ENCODE data around the gene RPS6KB2.

Gene RPS6KB2

GRCh38 chr11:67456068-67456705 is 27.9 kb downstream of the RPS6KB2 start:
- TF ChIP-seq CTCF (conservative IDR thresholded peaks at IDR 0.05), result no peak
- no peak overlapping the region for H3K27ac ChIP-seq

DNA sequence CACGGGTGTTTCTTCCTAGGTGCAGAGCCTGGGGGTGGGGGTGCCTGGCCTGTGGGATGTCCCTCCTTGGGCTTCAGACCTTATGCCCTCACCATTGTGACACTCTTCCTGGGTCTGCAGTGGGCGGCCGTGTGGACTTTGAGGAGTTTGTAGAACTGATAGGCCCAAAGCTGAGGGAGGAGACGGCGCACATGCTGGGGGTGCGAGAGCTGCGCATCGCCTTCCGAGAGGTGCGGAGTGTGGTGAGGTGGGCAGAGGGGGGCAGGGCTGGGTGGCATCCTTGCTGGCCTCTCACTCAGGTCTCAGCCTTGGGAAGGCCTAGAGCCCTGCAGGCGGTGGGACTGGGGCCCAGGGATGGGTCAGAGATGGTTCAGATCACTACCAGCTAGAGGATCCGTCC is 29.2 kb downstream of the RPS6KB2 start:
- H3K27ac ChIP-seq, result no peak overlapping the region
- TF ChIP-seq CTCF (conservative IDR thresholded peaks at IDR 0.05), result no peak

DNA sequence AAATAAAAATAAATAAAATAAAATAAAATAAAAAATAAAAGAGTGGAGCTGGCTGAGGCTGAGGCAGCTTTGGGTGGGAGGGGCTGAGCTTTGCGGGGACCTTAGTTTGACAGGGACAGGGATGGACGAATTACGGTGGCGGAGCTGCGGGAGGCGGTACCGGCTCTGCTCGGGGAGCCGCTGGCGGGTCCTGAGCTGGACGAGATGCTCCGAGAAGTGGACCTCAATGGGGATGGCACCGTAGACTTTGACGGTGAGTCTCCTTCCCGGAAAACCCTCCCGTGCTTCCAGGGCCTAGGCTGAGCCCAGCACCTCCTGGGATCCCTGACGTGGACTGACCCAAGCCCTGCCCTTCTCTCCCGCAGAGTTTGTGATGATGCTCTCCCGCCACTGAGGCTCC is 30.0 kb downstream of the RPS6KB2 start:
- no peak for TF ChIP-seq CTCF (conservative IDR thresholded peaks at IDR 0.05)
- H3K27ac ChIP-seq, result no peak overlapping the region

- TF ChIP-seq CTCF (conservative IDR thresholded peaks at IDR 0.05), result no peak
- H3K27ac ChIP-seq, result no peak overlapping the region; the same call in 1 of the 2 replicates
Observed at GRCh38 chr11:67463186-67463585, 34.9 kb downstream of the RPS6KB2 start.

- TF ChIP-seq CTCF (conservative IDR thresholded peaks at IDR 0.05), result no peak
- H3K27ac ChIP-seq, result peak overlapping the region; percentile 98
Observed at GRCh38 chr11:67463680-67464410, 35.6 kb downstream of the RPS6KB2 start.

DNA sequence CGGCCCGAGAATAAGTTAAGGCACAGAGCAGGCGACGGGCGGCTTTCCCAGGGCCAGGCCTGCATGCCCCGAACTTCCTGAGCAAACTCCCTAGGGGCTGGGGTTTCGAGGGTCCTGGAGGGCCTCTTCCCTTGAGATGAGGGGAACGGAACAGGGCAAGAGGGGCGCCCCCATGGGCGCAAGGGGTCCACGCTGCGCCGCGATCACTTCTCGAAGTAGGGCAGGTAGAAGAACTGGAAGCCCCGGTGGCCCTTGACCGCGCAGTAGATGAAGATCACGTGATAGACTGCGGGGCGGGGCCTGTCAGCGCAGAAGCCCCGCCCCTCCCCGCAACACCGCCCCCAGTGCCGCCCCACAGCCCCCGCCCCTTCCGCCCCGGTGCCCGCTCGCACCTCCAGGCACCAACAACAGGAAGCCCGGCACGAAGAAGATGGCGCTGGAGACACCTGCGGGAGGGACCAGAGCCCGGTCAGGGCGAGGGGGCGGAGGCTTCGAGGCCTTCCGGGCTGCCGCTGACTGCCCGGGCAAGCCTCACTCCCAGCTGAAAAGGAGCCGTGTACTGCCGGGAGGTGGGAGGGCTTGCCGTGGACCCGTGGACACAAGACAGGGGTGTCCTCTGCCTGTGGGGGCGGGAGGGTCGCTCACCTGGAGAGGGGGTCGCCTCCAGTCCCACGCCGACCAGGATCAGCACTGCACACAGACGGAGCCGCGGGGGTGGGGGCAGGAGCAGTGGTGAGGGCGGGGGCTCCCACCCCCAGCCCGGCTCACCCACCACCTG is 36.3 kb downstream of the RPS6KB2 start:
- peak overlapping the region; percentile 98 for H3K27ac ChIP-seq
- peak; percentile 12; the same call in 1 of the 2 replicates for TF ChIP-seq CTCF (conservative IDR thresholded peaks at IDR 0.05)

DNA sequence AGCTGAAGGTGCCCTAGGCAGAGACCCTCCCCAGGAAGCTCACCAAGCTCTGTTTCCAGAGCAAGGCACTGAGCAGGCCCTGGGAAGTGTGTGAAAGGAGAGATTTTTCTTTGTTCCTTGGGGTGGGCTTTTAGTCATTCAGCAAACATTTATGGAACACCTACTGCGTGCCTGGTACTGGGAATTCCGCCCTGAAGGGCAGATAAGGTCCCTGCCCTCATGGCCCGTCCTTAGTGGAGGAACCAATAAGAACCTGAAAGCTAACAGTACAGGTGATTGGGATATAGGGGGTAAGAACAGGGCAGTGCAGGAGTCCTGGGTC is 36.9 kb downstream of the RPS6KB2 start:
- peak overlapping the region; percentile 98 for H3K27ac ChIP-seq
- no peak for TF ChIP-seq CTCF (conservative IDR thresholded peaks at IDR 0.05)

DNA sequence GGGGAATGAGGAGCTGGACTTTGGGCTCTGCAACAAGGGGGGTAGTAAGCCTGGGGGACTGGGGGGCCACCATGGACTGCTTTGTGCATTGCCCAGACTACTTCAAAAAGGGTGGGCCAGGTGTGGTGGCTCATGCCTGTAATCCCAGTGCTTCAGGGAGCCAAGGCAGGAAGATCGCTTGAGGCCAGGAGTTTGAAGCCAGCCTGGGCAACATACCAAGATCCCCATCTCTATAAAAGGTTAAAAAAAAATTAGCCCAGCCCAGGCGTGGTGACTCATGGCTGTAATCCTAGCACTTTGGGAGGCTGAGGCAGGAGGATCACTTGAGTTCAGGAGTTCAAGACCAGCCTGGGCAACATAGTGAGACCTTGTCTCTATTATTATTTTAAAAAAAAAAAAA is 37.2 kb downstream of the RPS6KB2 start:
- H3K27ac ChIP-seq, result peak overlapping the region; percentile 98

All from VCaP (cell line).